NCI-H2029 (cell line): ENCODE results near the gene ISCU.
"Not testable (repeated sequence)": the region's sequence is repeated elsewhere in the genome, so short reads cannot be mapped to it uniquely, and the experiment has no call there.

ENCODE experiments used
- DNase-seq: peaks from one replicate; lab custom pipeline; 2025; lab: John Stamatoyannopoulos, UW

ISCU gene

GRCh38 chr12:108618079-108618952, 55.9 kb downstream of the ISCU start:
- DNase-seq: peak; percentile 77

GRCh38 chr12:108618953-108619274, 56.5 kb downstream of the ISCU start:
- DNase-seq: not testable (repeated sequence)
